Subcutaneous preadipocyte (primary cell): ENCODE data around the gene PCDHGA8. TPM values are rescaled to one million over a fixed set of nuclear protein-coding genes. Genes with fewer than 3 reads are reported as not detected.

Experiments used
- total RNA-seq: library from RNA; depleted of rRNA; stranded (reverse); fragments of >200 nt; gene quantifications from 2 replicates; pipeline ENCODE4 v1.2.3, GENCODE V29; 2012

PCDHGA8 gene
- 1.5 and 1.8 TPM in 2 replicates for total RNA-seq

DNA sequence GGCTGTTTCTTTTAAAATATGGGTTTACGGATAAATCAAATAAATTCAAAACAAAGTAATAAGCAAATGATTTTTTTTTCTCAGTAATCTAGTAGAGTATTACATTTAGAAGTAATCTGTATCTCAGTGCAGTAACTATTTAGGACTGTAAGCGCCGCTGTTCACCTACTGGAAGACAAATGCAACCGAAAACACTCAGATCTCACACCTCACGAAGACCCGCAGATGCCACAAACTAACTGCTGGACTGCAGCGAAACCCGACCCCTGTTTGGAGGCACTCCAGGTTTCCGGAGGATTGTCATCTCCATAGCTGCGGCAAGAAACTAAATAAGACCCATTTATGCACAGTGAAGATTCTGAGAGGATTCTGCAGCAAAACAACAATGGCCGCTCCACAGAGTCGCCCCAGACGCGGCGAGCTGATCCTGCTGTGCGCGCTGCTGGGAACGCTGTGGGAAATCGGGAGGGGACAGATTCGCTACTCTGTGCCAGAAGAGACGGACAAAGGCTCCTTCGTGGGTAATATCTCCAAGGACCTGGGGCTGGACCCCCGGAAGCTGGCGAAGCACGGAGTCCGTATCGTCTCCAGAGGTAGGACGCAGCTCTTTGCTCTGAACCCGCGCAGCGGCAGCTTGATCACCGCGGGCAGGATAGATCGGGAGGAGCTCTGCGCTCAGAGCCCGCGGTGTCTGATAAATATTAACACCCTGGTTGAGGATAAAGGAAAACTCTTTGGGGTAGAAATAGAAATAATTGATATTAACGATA is at the start of gene PCDHGA8:
PCDHGA8 (plus strand) TSS at position 205 of the 770 bp plus-strand sequence; CDS start at position 386, 181 bp downstream.

DNA sequence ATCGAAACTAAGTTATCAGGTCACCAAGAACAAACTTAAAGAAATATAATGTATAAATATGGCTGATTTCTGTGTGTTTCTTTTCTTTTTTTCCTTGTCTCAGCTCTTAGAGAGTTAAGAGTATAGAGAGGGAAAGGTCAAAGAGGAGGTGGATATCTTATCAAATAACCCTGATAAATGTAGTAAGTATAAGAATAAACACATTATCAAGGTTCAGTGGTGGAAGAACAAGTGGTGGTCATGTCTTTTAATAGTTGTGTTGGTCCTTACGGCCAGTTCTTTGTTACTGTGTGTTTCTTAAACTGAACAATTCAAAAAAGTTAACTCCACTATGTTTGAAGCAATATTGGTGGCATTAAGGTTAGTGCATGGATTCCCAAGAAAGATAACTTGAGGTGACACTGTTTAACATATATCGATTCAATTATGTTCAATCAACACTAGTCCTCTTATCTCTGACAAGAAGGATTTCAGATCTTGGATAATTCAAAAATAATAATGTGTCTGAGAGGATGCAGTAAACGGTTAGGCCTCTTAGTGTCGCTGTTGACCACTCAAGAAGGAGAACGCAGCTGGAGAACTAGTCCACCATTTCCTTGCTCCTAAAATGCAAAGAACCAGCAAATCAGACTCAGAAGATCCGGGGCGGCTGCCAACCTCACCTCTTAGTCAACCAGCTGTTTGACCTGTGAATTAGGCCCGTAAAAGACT is 49.0 kb upstream of the PCDHGA8 start, which contains the start of gene PCDHGA3:
PCDHGA3 (plus strand) TSS at position 588 of the 711 bp plus-strand sequence. CDS start 205 bp downstream, outside the sequence.

DNA sequence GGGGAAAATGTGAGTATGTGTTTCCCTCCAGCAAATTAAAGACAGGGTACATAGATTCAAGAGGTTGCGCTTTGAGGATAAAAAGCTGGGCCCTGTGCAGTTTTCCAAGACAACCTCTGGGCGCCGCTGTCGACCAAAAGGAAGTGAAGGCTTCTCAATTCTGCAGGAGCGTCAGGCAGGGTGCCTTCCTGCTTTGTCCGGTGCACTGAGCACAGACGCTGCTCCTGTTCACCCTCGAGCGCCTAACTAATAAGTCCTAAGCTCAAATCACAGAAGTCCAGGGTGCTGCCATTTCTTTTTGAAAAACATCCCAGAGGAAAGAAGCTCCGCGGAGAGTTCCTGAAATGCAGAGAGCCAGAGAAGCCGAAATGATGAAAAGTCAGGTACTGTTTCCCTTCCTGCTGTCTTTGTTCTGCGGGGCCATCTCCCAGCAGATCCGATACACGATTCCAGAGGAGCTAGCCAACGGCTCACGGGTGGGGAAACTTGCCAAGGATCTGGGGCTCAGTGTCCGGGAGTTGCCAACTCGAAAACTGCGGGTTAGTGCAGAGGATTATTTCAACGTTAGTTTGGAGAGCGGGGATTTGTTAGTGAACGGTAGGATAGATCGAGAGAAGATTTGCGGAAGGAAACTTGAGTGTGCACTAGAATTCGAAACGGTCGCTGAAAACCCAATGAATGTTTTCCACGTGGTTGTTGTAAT is 42.4 kb upstream of the PCDHGA8 start, which contains the start of gene PCDHGB1:
PCDHGB1 (plus strand) TSS at position 183 of the 703 bp plus-strand sequence; CDS start at position 345, 162 bp downstream.

DNA sequence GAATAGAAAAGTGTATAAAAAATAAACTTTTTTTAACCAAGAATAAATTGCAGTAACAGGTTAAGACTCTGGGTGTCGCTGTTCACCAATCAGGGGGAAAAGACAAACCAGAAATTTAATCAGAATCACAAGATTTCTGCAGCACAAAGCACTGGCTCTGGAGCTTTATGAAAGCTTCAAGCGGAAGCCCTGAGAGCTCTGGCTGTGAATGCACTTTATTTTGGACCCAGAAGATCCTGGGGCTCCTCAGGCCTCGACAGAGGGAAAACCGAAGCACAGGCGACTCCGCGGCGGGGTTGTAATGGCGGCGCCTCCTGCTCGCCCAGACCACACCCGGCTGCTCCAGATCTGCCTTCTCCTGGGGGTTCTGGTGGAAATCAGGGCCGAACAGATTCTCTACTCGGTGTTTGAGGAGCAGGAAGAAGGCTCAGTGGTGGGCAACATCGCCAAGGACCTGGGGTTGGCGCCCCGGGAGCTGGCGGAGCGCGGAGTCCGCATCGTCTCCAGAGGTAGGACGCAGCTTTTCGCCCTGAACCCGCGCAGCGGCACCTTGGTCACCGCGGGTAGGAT is 37.4 kb upstream of the PCDHGA8 start, which contains the start of gene PCDHGA4:
PCDHGA4 (plus strand) TSS at position 122 of the 570 bp plus-strand sequence; CDS start at position 209, 87 bp downstream.

DNA sequence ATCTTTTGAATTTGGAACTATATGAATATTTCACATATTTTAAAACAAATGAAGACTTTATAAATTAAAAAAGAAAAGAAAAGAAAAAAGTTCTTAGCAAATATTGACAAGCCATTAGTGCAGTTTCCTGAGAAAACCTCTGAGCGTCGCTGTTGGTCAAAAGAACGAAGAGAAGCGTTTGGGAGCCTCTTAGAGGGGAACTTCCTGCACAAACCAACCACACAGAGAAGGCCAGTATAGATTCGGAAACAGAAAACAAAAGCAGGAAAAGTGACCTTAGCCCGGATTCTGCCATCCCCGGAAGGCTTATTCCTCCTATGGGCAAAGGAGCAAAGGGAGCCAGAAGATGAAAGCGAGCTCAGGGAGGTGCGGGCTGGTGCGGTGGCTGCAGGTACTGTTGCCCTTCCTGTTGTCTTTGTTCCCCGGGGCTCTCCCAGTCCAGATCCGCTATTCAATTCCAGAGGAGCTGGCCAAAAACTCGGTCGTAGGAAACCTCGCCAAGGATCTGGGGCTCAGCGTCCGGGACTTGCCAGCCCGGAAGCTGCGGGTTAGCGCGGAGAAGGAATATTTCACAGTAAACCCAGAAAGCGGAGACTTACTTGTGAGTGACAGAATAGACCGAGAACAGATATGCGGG is 32.5 kb upstream of the PCDHGA8 start, which contains the start of gene PCDHGB2:
PCDHGB2 (plus strand) TSS at position 205 of the 637 bp plus-strand sequence; CDS start at position 347, 142 bp downstream.

GRCh38 chr5:141363952-141364660 is 28.3 kb upstream of the PCDHGA8 start, which contains the start of gene PCDHGA5:
PCDHGA5 (plus strand) TSS chr5:141364162; CDS start chr5:141364331, 169 bp downstream.

GRCh38 chr5:141369994-141370848 is 22.2 kb upstream of the PCDHGA8 start, which contains the start of gene PCDHGB3:
PCDHGB3 (plus strand) TSS chr5:141370242; CDS start chr5:141370395, 153 bp downstream.

DNA sequence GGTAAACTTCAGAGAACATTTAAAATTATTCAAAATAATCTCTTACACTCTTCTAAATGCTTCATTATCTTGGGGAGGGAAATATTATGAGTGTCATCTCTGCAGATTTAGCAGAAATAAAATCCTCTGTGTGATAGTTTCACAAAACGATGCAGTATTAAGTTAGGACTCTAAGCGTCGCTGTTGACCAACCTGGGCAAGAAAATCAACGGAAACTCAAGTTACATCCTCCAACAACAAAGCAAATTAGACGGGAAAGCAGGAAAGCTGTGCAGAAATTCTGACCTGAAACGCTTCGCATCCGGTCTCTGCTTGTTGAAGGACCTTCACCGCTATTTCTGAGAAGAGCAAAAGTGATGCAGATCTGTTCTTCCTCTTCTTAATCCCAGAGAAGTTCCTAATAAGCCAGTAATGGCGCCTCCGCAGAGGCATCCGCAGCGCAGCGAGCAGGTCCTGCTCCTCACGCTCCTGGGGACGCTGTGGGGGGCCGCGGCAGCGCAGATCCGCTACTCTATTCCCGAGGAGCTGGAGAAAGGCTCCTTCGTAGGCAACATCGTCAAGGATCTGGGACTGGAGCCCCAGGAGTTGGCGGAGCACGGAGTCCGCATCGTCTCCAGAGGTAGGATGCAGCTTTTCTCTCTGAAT is 18.6 kb upstream of the PCDHGA8 start, which contains the start of gene PCDHGA6:
PCDHGA6 (plus strand) TSS at position 219 of the 645 bp plus-strand sequence; CDS start at position 412, 193 bp downstream.

GRCh38 chr5:141382469-141383294 is 9.8 kb upstream of the PCDHGA8 start, which contains the start of gene PCDHGA7:
PCDHGA7 (plus strand) TSS chr5:141382742; CDS start chr5:141382900, 158 bp downstream.

DNA sequence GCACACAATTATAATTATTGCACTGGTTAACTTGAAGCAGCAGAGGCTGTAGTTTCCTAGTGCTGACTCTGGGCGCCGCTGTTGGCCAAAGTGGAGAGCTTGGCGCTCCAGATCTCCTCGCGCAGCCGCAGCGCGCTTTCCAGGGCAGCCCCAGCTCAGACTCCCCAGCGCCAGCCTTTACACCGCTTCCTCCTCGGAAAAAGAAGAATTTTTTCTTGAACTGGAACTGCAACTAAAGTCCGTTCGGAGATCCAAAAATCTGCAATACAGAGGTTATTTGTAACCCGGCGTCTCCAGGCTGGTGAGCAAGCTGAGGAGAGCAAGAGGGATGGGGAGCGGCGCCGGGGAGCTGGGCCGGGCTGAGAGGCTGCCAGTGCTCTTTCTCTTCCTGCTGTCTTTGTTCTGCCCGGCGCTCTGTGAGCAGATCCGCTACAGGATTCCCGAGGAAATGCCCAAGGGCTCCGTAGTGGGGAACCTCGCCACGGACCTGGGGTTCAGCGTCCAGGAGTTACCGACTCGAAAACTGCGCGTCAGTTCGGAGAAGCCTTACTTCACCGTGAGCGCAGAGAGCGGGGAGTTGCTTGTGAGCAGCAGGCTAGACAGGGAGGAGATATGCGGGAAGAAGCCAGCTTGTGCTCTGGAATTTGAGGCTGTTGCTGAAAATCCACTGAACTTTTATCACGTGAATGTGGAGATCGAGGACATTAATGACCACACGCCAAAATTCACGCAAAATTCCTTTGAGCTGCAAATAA is 4.7 kb upstream of the PCDHGA8 start, which contains the start of gene PCDHGB4:
PCDHGB4 (plus strand) TSS at position 142 of the 755 bp plus-strand sequence; CDS start at position 329, 187 bp downstream.

GRCh38 chr5:141397756-141398551 is 5.5 kb downstream of the PCDHGA8 start, which contains the start of gene PCDHGB5:
PCDHGB5 (plus strand) TSS chr5:141397947; CDS start chr5:141398128, 181 bp downstream.

GRCh38 chr5:141402553-141403243 is 10.3 kb downstream of the PCDHGA8 start, which contains the start of gene PCDHGA9:
PCDHGA9 (plus strand) TSS chr5:141402778; CDS start chr5:141402953, 175 bp downstream.

GRCh38 chr5:141407790-141408505 is 15.5 kb downstream of the PCDHGA8 start, which contains the start of gene PCDHGB6:
PCDHGB6 (plus strand) TSS chr5:141408021; CDS start chr5:141408203, 182 bp downstream.

GRCh38 chr5:141412854-141413539 is 20.6 kb downstream of the PCDHGA8 start, which contains the start of gene PCDHGA10:
PCDHGA10 (plus strand) TSS chr5:141412987; CDS start chr5:141413176, 189 bp downstream.

